GM13977 (cell line): ENCODE measurements around the gene PCDH9.

Experiments used
- DNase-seq: peaks from one replicate; pipeline ENCODE4 v3.0.0; 2012; ENCODE audit warnings: low spot score
- in situ Hi-C: fragments of 300-500 bp; cut with MboI; formaldehyde crosslinking; loops from one replicate; pipeline ENCODE4 v1.12.0; 2022; ENCODE audit warnings: low sequenced_read_pairs, low pct_unique_long_range_greater_than_20kb, mixed read lengths, inconsistent platforms; ENCODE audit not compliant: unreplicated experiment
- TF ChIP-seq, protein P1 (sequence below): IDR thresholded peaks from 2 replicates; pipeline ENCODE4 v1.5.1; 2012; ENCODE audit warnings: mild to moderate bottlenecking, control low read depth; ENCODE audit not compliant: insufficient read depth; ENCODE audit errors: extremely low read depth, missing control alignments

PCDH9 gene

GRCh38 chr13:67259208-67259607, 29.1 kb upstream of the PCDH9 start:
- in situ Hi-C loops: no loop called here
- DNase-seq: no peak
- TF ChIP-seq, protein P1, sequence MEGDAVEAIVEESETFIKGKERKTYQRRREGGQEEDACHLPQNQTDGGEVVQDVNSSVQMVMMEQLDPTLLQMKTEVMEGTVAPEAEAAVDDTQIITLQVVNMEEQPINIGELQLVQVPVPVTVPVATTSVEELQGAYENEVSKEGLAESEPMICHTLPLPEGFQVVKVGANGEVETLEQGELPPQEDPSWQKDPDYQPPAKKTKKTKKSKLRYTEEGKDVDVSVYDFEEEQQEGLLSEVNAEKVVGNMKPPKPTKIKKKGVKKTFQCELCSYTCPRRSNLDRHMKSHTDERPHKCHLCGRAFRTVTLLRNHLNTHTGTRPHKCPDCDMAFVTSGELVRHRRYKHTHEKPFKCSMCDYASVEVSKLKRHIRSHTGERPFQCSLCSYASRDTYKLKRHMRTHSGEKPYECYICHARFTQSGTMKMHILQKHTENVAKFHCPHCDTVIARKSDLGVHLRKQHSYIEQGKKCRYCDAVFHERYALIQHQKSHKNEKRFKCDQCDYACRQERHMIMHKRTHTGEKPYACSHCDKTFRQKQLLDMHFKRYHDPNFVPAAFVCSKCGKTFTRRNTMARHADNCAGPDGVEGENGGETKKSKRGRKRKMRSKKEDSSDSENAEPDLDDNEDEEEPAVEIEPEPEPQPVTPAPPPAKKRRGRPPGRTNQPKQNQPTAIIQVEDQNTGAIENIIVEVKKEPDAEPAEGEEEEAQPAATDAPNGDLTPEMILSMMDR: no peak

DNA sequence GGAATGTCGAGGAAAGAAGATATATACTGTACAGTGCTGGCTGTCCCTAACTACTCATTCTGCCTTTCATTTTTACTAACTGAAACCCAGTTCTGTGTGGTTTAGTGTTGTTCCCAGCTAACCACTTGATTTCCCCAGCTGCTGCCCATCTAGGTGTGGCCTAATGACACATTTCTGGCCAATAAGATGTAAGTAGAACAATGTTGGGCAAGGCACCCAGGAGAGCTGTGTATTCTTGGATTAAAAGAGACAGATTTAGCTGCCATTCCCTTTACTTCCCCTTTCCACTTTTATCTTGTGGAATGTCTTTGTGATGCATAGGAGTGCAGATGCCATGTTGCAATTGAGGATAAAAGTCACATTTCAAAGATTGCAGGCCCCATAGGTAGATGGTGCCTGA, 28.3 kb upstream of the PCDH9 start:
- TF ChIP-seq, protein P1: no peak
- DNase-seq: no peak
- in situ Hi-C loops: no loop called here

GRCh38 chr13:67238861-67239260, 8.7 kb upstream of the PCDH9 start:
- in situ Hi-C loops: no loop called here
- TF ChIP-seq, protein P1: no peak

DNA sequence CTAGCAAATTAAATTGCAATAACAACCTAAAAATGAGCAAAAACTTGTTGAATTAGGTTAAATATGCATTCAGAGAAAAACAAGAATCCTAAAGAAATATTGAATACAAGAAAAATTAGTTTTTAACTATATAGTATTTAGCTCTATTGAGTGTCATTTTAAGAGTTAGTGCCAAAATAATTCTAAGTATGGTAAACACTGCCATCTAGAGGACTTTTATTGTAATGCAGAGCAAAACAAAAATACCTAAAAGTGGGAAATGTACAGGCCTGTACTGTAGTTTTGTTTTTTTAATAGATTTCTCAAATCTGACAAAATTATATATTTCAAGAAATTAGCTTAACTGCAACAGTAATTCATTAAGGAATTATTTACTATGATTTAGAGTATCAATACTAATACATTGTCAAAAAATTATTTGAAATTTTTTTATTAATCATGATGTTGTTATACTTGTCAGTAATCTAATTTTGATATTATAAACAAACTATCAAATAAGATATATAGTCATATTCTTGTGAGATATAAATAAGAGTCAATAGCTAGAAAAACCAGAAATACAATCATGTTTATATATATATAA, 8.2 kb upstream of the PCDH9 start:
- in situ Hi-C loops: no loop called here
- peak; percentile 41 for DNase-seq
- TF ChIP-seq, protein P1: peak; percentile 53

More at GRCh38 chr13:67238861-67239260, 8.7 kb upstream of the PCDH9 start:
- DNase-seq: no peak

- TF ChIP-seq, protein P1: no peak
- in situ Hi-C loops: no loop called here
- no peak for DNase-seq
Observed at GRCh38 chr13:67235265-67235664, 5.1 kb upstream of the PCDH9 start.

DNA sequence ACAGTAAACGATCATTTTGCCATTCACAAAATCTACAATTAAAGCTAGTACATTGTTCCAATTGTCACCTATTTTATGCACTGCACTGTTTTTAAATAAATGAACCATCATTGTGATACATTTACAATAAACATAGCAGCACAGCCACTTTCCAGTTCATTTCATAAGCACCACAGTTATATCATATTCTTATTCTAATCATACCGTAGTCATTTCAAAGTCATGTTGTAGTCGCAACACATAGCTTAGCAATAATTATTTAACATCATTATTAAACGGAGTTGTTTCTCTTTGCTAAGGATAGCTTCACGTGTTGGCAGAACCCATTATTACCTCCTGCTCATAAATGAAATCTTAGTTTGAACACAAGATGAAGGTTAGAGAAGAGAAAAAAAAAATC, 2.2 kb upstream of the PCDH9 start:
- TF ChIP-seq, protein P1: no peak
- in situ Hi-C loops: no loop called here
- no peak for DNase-seq
